ENCODE results near the gene USP26.
"Not testable (repeated sequence)": the region's sequence is repeated elsewhere in the genome, so short reads cannot be mapped to it uniquely, and the experiment has no call there.

USP26 gene

GRCh38 chrX:133018229-133018628 is 78.7 kb downstream of the USP26 start:
- no peak for DNase-seq (ENCODE audit: low read depth)

GRCh38 chrX:133007458-133007857 is 89.5 kb downstream of the USP26 start:
- no peak for DNase-seq (ENCODE audit: low read depth)

- no peak for DNase-seq (ENCODE audit: low read depth)
Observed at GRCh38 chrX:133005616-133006015, 91.3 kb downstream of the USP26 start.

DNA sequence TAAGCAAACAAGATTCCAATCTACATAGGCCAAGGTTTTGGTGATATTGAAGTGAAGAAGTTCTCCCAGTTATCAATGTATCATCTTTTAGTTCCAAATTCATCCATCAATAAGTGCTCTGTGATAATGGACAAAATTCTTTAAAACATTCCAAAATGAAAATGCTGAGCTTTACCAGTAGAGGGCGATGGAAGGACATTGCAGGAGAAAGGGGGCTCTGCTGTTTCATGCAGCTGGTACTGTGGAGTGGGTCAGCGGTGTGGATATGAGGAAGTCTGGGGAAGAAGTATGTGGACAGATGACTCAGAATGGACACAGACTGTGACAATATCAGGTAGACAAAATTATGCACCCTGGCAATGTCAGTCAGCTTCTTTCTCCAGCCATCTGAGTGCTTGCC is 91.9 kb downstream of the USP26 start:
- DNase-seq (ENCODE audit: low read depth), result no peak

GRCh38 chrX:132999209-132999608 is 97.7 kb downstream of the USP26 start:
- no peak for DNase-seq (ENCODE audit: low read depth)

DNA sequence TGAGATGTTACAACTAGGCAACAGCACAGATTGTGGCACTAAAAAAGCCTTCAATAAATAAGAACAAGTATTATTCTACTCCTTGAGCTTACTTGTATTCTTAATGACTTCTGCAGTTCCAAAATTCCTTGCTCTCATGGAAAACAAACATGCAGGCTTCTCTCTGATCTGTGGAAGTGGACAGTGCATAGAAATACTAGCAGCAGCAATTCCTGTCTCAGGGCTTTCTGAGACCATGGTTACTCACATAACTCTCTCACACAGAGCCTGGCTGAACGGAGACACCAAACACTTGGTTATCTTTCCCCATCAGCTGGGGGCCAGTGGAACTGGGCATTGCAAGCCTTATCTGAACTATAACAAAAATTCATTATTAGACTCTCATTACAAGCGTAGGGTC is 106.1 kb downstream of the USP26 start:
- no peak for DNase-seq (ENCODE audit: low read depth)

- no peak for DNase-seq (ENCODE audit: low read depth)
Observed at GRCh38 chrX:132986556-132986955, 110.4 kb downstream of the USP26 start.

DNA sequence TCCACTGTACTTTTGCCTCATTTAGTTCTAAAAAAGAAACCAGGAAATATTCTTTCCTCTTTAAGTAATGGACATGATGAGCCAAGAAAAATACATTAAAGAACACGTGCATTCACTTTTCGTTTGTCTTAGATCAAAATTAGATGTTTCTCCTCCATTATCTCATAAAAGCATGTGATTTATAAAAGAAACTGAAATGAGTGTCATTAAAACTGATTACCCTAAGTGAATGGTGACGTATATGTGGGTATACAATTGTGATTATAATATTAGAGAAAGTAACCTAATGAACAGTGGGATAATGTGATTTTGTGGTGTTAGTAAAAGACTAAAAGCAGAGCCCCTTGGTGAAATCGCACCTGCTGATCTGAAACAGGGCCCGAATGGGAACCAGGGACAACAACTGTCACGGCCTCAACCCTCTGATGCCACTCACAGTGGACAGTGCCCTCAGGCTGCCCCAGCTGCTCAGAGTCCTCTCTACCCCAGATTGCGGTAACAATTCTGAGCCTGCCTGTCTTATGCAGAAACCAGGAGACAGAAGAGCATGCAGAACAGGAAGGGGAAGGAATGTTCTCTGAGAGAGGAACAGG is 112.8 kb downstream of the USP26 start:
- no peak for DNase-seq (ENCODE audit: low read depth)

DNA sequence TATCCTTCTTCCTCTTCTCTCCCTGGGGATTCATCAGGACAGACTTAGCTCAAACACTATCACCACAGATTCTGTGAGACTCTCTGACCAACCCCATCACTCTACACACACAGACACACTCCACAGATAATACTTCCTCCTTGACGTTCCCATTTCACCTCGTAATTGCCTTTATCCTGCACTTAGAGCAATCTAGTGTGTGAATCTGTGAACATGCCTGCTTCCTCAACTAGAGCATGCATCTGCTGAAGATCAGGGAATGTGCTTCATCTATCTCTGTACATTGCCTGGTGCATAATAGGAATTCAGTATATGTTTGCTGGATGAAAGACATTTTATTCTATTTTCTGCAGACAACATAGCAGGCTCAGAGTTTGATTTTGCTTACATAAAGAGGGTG is 113.4 kb downstream of the USP26 start:
- DNase-seq (ENCODE audit: low read depth), result no peak

DNA sequence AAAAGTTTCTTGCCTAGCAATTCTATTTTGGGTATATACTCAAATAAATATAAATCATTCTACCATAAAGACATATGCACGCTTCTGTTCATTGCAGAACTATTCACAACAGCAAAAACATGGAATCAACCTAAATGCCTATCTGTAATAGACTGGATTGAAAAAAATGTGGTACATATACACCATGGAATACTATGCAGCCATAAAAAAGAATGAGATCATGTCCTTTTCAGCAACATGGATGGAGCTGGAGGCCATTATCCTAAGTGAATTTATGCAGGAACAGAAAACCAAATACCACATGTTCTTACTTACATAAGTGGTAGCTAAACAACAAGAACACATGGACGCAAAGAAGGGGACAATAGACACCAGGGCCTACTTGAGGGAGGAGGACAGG is 116.9 kb downstream of the USP26 start:
- not testable (repeated sequence) for DNase-seq (ENCODE audit: low read depth)
